ENCODE measurements around the gene GNB1.

GRCh38 chr1:1879942-1880341 lies 10.9 kb downstream of the GNB1 start:
- TF ChIP-seq, protein P1, sequence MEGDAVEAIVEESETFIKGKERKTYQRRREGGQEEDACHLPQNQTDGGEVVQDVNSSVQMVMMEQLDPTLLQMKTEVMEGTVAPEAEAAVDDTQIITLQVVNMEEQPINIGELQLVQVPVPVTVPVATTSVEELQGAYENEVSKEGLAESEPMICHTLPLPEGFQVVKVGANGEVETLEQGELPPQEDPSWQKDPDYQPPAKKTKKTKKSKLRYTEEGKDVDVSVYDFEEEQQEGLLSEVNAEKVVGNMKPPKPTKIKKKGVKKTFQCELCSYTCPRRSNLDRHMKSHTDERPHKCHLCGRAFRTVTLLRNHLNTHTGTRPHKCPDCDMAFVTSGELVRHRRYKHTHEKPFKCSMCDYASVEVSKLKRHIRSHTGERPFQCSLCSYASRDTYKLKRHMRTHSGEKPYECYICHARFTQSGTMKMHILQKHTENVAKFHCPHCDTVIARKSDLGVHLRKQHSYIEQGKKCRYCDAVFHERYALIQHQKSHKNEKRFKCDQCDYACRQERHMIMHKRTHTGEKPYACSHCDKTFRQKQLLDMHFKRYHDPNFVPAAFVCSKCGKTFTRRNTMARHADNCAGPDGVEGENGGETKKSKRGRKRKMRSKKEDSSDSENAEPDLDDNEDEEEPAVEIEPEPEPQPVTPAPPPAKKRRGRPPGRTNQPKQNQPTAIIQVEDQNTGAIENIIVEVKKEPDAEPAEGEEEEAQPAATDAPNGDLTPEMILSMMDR (IDR thresholded peaks at IDR 0.05), result no peak
- no peak for TF ChIP-seq POLR2AphosphoS5 (IDR thresholded peaks at IDR 0.05)
- TF ChIP-seq EP300 (IDR thresholded peaks at IDR 0.05), result no peak
- TF ChIP-seq POLR2A (IDR thresholded peaks at IDR 0.05), result no peak

Measured in upper lobe of left lung (tissue), 4 donors.